Right atrium auricular region (tissue), 2 donors: Measurements from ENCODE around the gene MECR. TPM values are rescaled to one million over a fixed set of nuclear protein-coding genes. Genes with fewer than 3 reads are reported as not detected.

Source experiments
- DNase-seq: peaks from one replicate; pipeline ENCODE4 v3.0.0-alpha.2; 2019; ENCODE audit warnings: low spot score
- H3K27ac ChIP-seq, 2 donors: fragments of 200-600 bp; sonication (generic); 1 replicate in 1 of 2; 2 replicates in 1 of 2; pipeline ENCODE4 v1.5.1; 2016 to 2019
- H3K27me3 ChIP-seq, 2 donors: fragments of 200-600 bp; sonication (generic); one replicate each; pipeline versions ENCODE4 v1.5.1 to v1.6.0; 2017 to 2019
- H3K36me3 ChIP-seq: fragments of 200-600 bp; sonication (generic); one replicate; pipeline ENCODE4 v1.5.1; 2016
- H3K4me1 ChIP-seq, 2 donors: fragments of 200-600 bp; sonication (generic); one replicate each; pipeline versions ENCODE4 v1.5.1 to v1.6.0; 2017 to 2019
- H3K4me3 ChIP-seq, 2 donors: fragments of 200-600 bp; sonication (generic); 1 replicate in 1 of 2; 2 replicates in 1 of 2; pipeline ENCODE4 v1.5.1; 2017 to 2019; ENCODE audit warnings: mild to moderate bottlenecking in 1 of 2, moderate library complexity in 1 of 2
- H3K9me3 ChIP-seq, 2 donors: fragments of 200-600 bp; sonication (generic); one replicate each; pipeline ENCODE4 v1.5.1; 2019
- CTCF ChIP-seq, 2 donors: fragments of 200-600 bp; sonication (generic); IDR thresholded peaks; one replicate each; pipeline ENCODE4 v1.5.1; 2019; ENCODE audit warnings: antibody characterized with exemption in 2 of 2
- total RNA-seq, 2 donors: library from RNA; depleted of rRNA; stranded (reverse); fragments of >200 nt; gene quantifications; one replicate each; pipeline ENCODE4 v1.1.0, GENCODE V29; 2016

Gene MECR
- total RNA-seq, 2 donors from 2014 or later: 18.4 to 24.3 TPM

GRCh38 chr1:29253180-29253579 is 22.4 kb upstream of the MECR start:
- Histone ChIP-seq H3K27ac (no peak overlapping the region), H3K4me1 (peaks cover 0 to 6% of the 10 kb centered on the region in 2 donors), H3K36me3 (no peaks in the 10 kb centered on the region), H3K4me3 (no peak overlapping the region), H3K27me3 (no peaks in the 10 kb centered on the region), H3K9me3 (no peaks in the 10 kb centered on the region)
- TF ChIP-seq CTCF (IDR thresholded peaks at IDR 0.05): no peak
- no peak for DNase-seq

GRCh38 chr1:29251164-29252124 is 20.7 kb upstream of the MECR start:
- Histone ChIP-seq H3K9me3 (no peaks in the 10 kb centered on the region), H3K4me1 (no peaks in the 10 kb centered on the region), H3K36me3 (no peaks in the 10 kb centered on the region), H3K27ac (no peak overlapping the region), H3K27me3 (no peaks in the 10 kb centered on the region), H3K4me3 (no peak overlapping the region)
- no peak for DNase-seq
- TF ChIP-seq CTCF (IDR thresholded peaks at IDR 0.05): no peak

GRCh38 chr1:29249951-29250581 is 19.3 kb upstream of the MECR start:
- Histone ChIP-seq H3K9me3 (no peaks in the 10 kb centered on the region), H3K27me3 (no peaks in the 10 kb centered on the region), H3K27ac (no peak overlapping the region), H3K4me1 (no peaks in the 10 kb centered on the region), H3K36me3 (no peaks in the 10 kb centered on the region), H3K4me3 (no peak overlapping the region)
- DNase-seq: no peak
- TF ChIP-seq CTCF (IDR thresholded peaks at IDR 0.05): no peak

GRCh38 chr1:29249170-29249691 is 18.5 kb upstream of the MECR start:
- Histone ChIP-seq H3K9me3 (no peaks in the 10 kb centered on the region), H3K27ac (no peak overlapping the region), H3K4me1 (no peaks in the 10 kb centered on the region), H3K4me3 (no peak overlapping the region), H3K36me3 (no peaks in the 10 kb centered on the region), H3K27me3 (no peaks in the 10 kb centered on the region)
- DNase-seq: no peak
- TF ChIP-seq CTCF (IDR thresholded peaks at IDR 0.05): no peak

- TF ChIP-seq CTCF (IDR thresholded peaks at IDR 0.05): no peak
- H3K4me1 ChIP-seq: no peaks in the 10 kb centered on the region
- H3K27ac ChIP-seq: no peak overlapping the region
- H3K4me3 ChIP-seq: no peak overlapping the region
- no peaks in the 10 kb centered on the region for H3K36me3 ChIP-seq
- DNase-seq: no peak
- H3K27me3 ChIP-seq: no peaks in the 10 kb centered on the region
- H3K9me3 ChIP-seq: no peaks in the 10 kb centered on the region
These were observed 17.7 kb upstream of the MECR start for GRCh38 chr1:29248409-29248808.
